K562 (cell line): ENCODE measurements around the gene WWOX. TPM values are rescaled to one million over a fixed set of nuclear protein-coding genes. Genes with fewer than 3 reads are reported as not detected.

Source experiments
- ATAC-seq: fragments of 200-7000 bp; cut with Tn5 transposase; 3 replicates; pipeline ENCODE4 v1.9.1; 2020; ENCODE audit warnings: moderate library complexity
- BruUV-seq: library from RNA; stranded (reverse); fragments of 400-500 nt; replicated peaks from 2 replicates; lab custom pipeline; 2021; lab: Mats Ljungman, UMichigan
- CTCF ChIA-PET: fragments of 300-600 bp; formaldehyde crosslinking; extraction: SDS; loops from one replicate; lab custom pipeline; 2021; ENCODE audit warnings: low intra/inter-chr PET ratio; lab: Yijun Ruan, JAX
- POLR2A ChIA-PET: fragments of 300-600, 350-650 bp; sonication (Branson Sonifier 250); formaldehyde crosslinking; extraction: SDS; loops from one replicate; lab custom pipeline; 2021; ENCODE audit warnings: antibody characterized with exemption, inconsistent platforms; lab: Yijun Ruan, JAX
- DNase-seq, 4 experiments: peaks; one replicate each; pipeline versions ENCODE4 v3.0.0 to v3.0.0-alpha.2; 2011 to 2018; ENCODE audit warnings: low spot score in 3 of 4, mixed read lengths in 3 of 4; ENCODE audit errors: extremely low read depth in 1 of 4
- FAIRE-seq: peaks from 2 replicates; lab custom pipeline; 2011; peaks lifted over from hg19 to GRCh38; lab: Jason Lieb, UNC
- H2AFZ ChIP-seq: 2 replicates; pipeline ENCODE4 v1.6.0; 2011; ENCODE audit warnings: low read depth, low read length, control low read depth, inconsistent platforms
- H3K27ac ChIP-seq: fragments of 200-600 bp; 3 replicates; pipeline ENCODE4 v1.8.0; 2011; ENCODE audit warnings: low read depth, mild to moderate bottlenecking, control low read depth, inconsistent platforms, low read length, moderate library complexity, mixed read lengths; ENCODE audit errors: extremely low read depth
- H3K27me3 ChIP-seq, 2 experiments: fragments of 300-600 bp in 1 of 2; 2 replicates in 1 of 2; 3 replicates in 1 of 2; pipeline versions ENCODE4 v1.6.0 to v1.8.0; 2011; ENCODE audit warnings: inconsistent platforms in 2 of 2, low read length in 2 of 2, mild to moderate bottlenecking in 1 of 2, mixed read lengths in 1 of 2, moderate library complexity in 1 of 2; ENCODE audit not compliant: control insufficient read depth in 2 of 2, insufficient read depth in 2 of 2
- H3K36me3 ChIP-seq: fragments of 300-600 bp; 3 replicates; pipeline ENCODE4 v1.8.0; 2011; ENCODE audit warnings: mild to moderate bottlenecking, low read length, inconsistent platforms; ENCODE audit not compliant: control insufficient read depth, insufficient read depth
- H3K4me1 ChIP-seq, 2 experiments: fragments of 200-600 bp in 1 of 2; replicated peaks in 1 of 2; 2 replicates in 1 of 2; 3 replicates in 1 of 2; pipeline versions ENCODE4 v1.5.1 to v1.8.0; 2011; ENCODE audit warnings: inconsistent platforms in 2 of 2, low read length in 2 of 2, mild to moderate bottlenecking in 1 of 2, mixed read lengths in 1 of 2, moderate library complexity in 1 of 2; ENCODE audit not compliant: control insufficient read depth in 2 of 2, insufficient read depth in 2 of 2
- H3K4me2 ChIP-seq: 2 replicates; pipeline ENCODE4 v1.6.1; 2011; ENCODE audit warnings: low read length, control low read depth, inconsistent platforms, mixed read lengths; ENCODE audit not compliant: insufficient read depth
- H3K4me3 ChIP-seq: fragments of 200-600 bp; sonication (generic), shearing (Covaris generic); 2 replicates; pipeline ENCODE4 v1.5.1; 2016; ENCODE audit warnings: control low read depth, inconsistent platforms
- H3K79me2 ChIP-seq: fragments of 200-600 bp; 3 replicates; pipeline ENCODE4 v1.8.0; 2011; ENCODE audit warnings: low read length, inconsistent platforms; ENCODE audit not compliant: control insufficient read depth, insufficient read depth
- H3K9ac ChIP-seq, 2 experiments: 2 replicates each; pipeline versions ENCODE4 v1.6.0 to v1.6.1; 2011; ENCODE audit warnings: low read depth in 2 of 2, low read length in 2 of 2, control low read depth in 1 of 2, inconsistent platforms in 1 of 2, mild to moderate bottlenecking in 1 of 2, mixed read lengths in 1 of 2; ENCODE audit not compliant: insufficient read depth in 1 of 2
- H3K9me1 ChIP-seq: one replicate; pipeline ENCODE4 v1.6.0; 2011; ENCODE audit warnings: inconsistent platforms, mild to moderate bottlenecking, low read length, moderate library complexity; ENCODE audit not compliant: control insufficient read depth, insufficient read depth
- H3K9me3 ChIP-seq: replicated peaks from 2 replicates; pipeline ENCODE4 v1.5.1; 2011; ENCODE audit warnings: low read depth, low read length, inconsistent platforms; ENCODE audit not compliant: control insufficient read depth, insufficient read depth
- H4K20me1 ChIP-seq: replicated peaks from 2 replicates; pipeline ENCODE4 v1.6.1; 2011; ENCODE audit warnings: low read length, inconsistent platforms, mixed read lengths; ENCODE audit not compliant: control insufficient read depth, insufficient read depth
- C11orf30 ChIP-seq: fragments of 450-650 bp; IDR thresholded peaks from 2 replicates; pipeline ENCODE4 v1.6.1; 2016; ENCODE audit warnings: low read depth, mild to moderate bottlenecking
- CXXC5 ChIP-seq: fragments of 250-450 bp; sonication (Bioruptor Pico); IDR thresholded peaks from 2 replicates; pipeline ENCODE4 v1.8.0; 2022; ENCODE audit warnings: inconsistent platforms, mild to moderate bottlenecking, moderate library complexity
- EP400 ChIP-seq: fragments of 450-650 bp; IDR thresholded peaks from 2 replicates; pipeline ENCODE4 v1.6.1; 2017; ENCODE audit warnings: antibody characterized with exemption, mild to moderate bottlenecking, moderate library complexity
- FOXP1 ChIP-seq: sonication (generic); formaldehyde crosslinking; IDR thresholded peaks from 2 replicates; pipeline ENCODE4 v1.8.0; 2022; ENCODE audit warnings: mild to moderate bottlenecking, missing genetic modification reagents
- FUS ChIP-seq: fragments of 200-400 bp; formaldehyde crosslinking; optimal IDR thresholded peaks from 2 replicates; pipeline ENCODE3; 2017; ENCODE audit warnings: low read depth, low read length
- HBP1 ChIP-seq: fragments of 450-650 bp; formaldehyde crosslinking; IDR thresholded peaks from 2 replicates; pipeline ENCODE4 v1.4.0; 2022; ENCODE audit warnings: missing genetic modification characterization
- HMG20B ChIP-seq: fragments of 250-450 bp; sonication (Bioruptor Pico); IDR thresholded peaks from 2 replicates; pipeline ENCODE4 v1.5.0; 2021; ENCODE audit warnings: mild to moderate bottlenecking
- ILK ChIP-seq: fragments of 450-650 bp; IDR thresholded peaks from 2 replicates; pipeline ENCODE4 v1.6.1; 2016; ENCODE audit warnings: missing genetic modification characterization, low read depth, mild to moderate bottlenecking, missing compliant biosample characterization, moderate library complexity, borderline replicate concordance
- MAFF ChIP-seq: IDR thresholded peaks from 2 replicates; pipeline ENCODE4 v1.6.1; 2012; ENCODE audit warnings: low read length, improper control_type of control experiment
- MAFG ChIP-seq: fragments of 450-650 bp; conservative IDR thresholded peaks from 2 replicates; pipeline ENCODE4 v1.6.1; 2016; ENCODE audit warnings: missing genetic modification characterization, missing compliant biosample characterization
- MAFK ChIP-seq: IDR thresholded peaks from 2 replicates; pipeline ENCODE4 v1.6.1; 2011; ENCODE audit warnings: low read length, improper control_type of control experiment
- PHF8 ChIP-seq: fragments of 200-600 bp; sonication (generic); IDR thresholded peaks from 2 replicates; pipeline ENCODE4 v1.6.1; 2012; ENCODE audit warnings: mixed run types, mild to moderate bottlenecking, inconsistent platforms, low read length, moderate library complexity, borderline replicate concordance
- PTRF ChIP-seq: fragments of 450-650 bp; IDR thresholded peaks from 2 replicates; pipeline ENCODE4 v1.6.1; 2016; ENCODE audit warnings: mild to moderate bottlenecking, missing genetic modification characterization, missing compliant biosample characterization
- PTTG1 ChIP-seq: fragments of 450-650 bp; IDR thresholded peaks from 2 replicates; pipeline ENCODE4 v1.6.1; 2016; ENCODE audit warnings: low read depth, mild to moderate bottlenecking, missing genetic modification characterization, missing compliant biosample characterization
- SAFB2 ChIP-seq: fragments of 200-400 bp; formaldehyde crosslinking; IDR thresholded peaks from 2 replicates; pipeline ENCODE4 v1.6.1; 2018; ENCODE audit warnings: borderline replicate concordance, low read length, low read depth, moderate library complexity; ENCODE audit not compliant: severe bottlenecking
- SMC3 ChIP-seq: conservative IDR thresholded peaks from 2 replicates; pipeline ENCODE4 v1.6.1; 2011; ENCODE audit warnings: low read depth, low read length, improper control_type of control experiment; ENCODE audit not compliant: insufficient read depth
- SOX6 ChIP-seq: fragments of 450-650 bp; IDR thresholded peaks from 2 replicates; pipeline ENCODE4 v1.6.1; 2014; ENCODE audit warnings: mild to moderate bottlenecking
- SRSF9 ChIP-seq: fragments of 200-400 bp; formaldehyde crosslinking; IDR thresholded peaks from 2 replicates; pipeline ENCODE4 v1.6.1; 2017; ENCODE audit warnings: low read depth, low read length, borderline replicate concordance
- TAF15 ChIP-seq: fragments of 200-400 bp; formaldehyde crosslinking; IDR thresholded peaks from 2 replicates; pipeline ENCODE4 v1.6.1; 2017; ENCODE audit warnings: mild to moderate bottlenecking, low read depth, low read length, moderate library complexity
- TAF9B ChIP-seq: fragments of 450-650 bp; IDR thresholded peaks from 2 replicates; pipeline ENCODE4 v1.6.1; 2018; ENCODE audit warnings: mild to moderate bottlenecking; ENCODE audit not compliant: partially characterized antibody
- ZNF134 ChIP-seq: fragments of 250-450 bp; sonication (Bioruptor Pico); conservative IDR thresholded peaks from 2 replicates; pipeline ENCODE4 v1.4.0; 2020
- ZNF224 ChIP-seq: sonication (generic); formaldehyde crosslinking; IDR thresholded peaks from 2 replicates; pipeline ENCODE4 v1.8.0; 2022; ENCODE audit warnings: mild to moderate bottlenecking, missing genetic modification reagents
- ZNF316 ChIP-seq: fragments of 450-650 bp; IDR thresholded peaks from 2 replicates; pipeline ENCODE4 v1.6.1; 2016
- WGBS: fragments of 100-300 bp; shearing (Covaris generic); methylation state at CpG from one replicate; pipeline ENCODE4 v1.1.6; 2016; ENCODE audit warnings: low coverage, mixed read lengths; ENCODE audit not compliant: insufficient coverage; ENCODE audit errors: missing lambda C conversion rate; 5-methylcytosine and 5-hydroxymethylcytosine counted together
- in situ Hi-C: fragments of 300-500 bp; cut with MboI; formaldehyde crosslinking; loops from 4 replicates; pipeline ENCODE4 v1.15.0; 2018; ENCODE audit warnings: inconsistent platforms, mixed read lengths
- intact Hi-C: fragments of 100-400 bp; cut with micrococcal nuclease; formaldehyde crosslinking; loops from 2 replicates; pipeline ENCODE4 v1.14.2; 2022
- polyA plus RNA-seq, 8 experiments: library from polyadenylated mRNA; depleted of rRNA in 4 of 8; stranded (reverse) in 5 of 8; unstranded in 3 of 8; fragments of >200 nt; fragmentation: Nextera tagmentation in 2 of 8; fragmentation: Illumina TruSeq in 1 of 8; extraction: Ambion mirVana in 2 of 8; extraction: Trizol in 1 of 8; gene quantifications; 2 replicates each; pipeline versions ENCODE4 v1.2.1 to v1.2.3, GENCODE V29; 2011 to 2014; ENCODE audit warnings: inconsistent platforms in 1 of 8, missing spikeins in 1 of 8
- total RNA-seq, 7 experiments: library from RNA; depleted of rRNA in 6 of 7; stranded (reverse); fragments of >200 nt in 6 of 7; fragmentation: Illumina TruSeq in 2 of 7; extraction: Trizol in 2 of 7; gene quantifications; 2 replicates each; pipeline versions ENCODE4 v1.2.1 to v1.2.3, GENCODE V29; 2011 to 2021; ENCODE audit warnings: low replicate concordance in 1 of 7

The WWOX gene
- total and polyA plus RNA-seq, 9 of the 15 experiments (the other 6 are each of a cell fraction or from before 2014, with no cell fraction given) = 1.6 to 22.7 (median 8.1) TPM

GRCh38 chr16:78931267-78931666 is 831.8 kb downstream of the WWOX start:
- H3K79me2 ChIP-seq = no peaks in the 10 kb centered on the region
- in situ Hi-C loops = no loop called here
- no TSS peak for BruUV-seq
- no peaks in the 10 kb centered on the region for H3K36me3 ChIP-seq
- no peak for FAIRE-seq
- no peak for DNase-seq
- ATAC-seq = no peak
- WGBS = 4% methylated on average over 2 of the region's 2 CpGs
- ChIA-PET CTCF (no interaction called here), POLR2A (no interaction called here)
- H3K27ac ChIP-seq = no peak overlapping the region
- TF ChIP-seq HMG20B (no peak), FOXP1 (CRISPR knock-in tag) (no peak), SMC3 (no peak), MAFK (peak; percentile 91), TAF9B (no peak), HBP1 (CRISPR knock-in tag) (no peak), MAFF (peak; percentile 89), ZNF134 (no peak), ZNF316 (peak; percentile 91), TAF15 (no peak), PTTG1 (no peak), FUS (no peak), PTRF (tag) (no peak), PHF8 (no peak), C11orf30 (peak; percentile 81), MAFG (tag) (peak; percentile 87), SRSF9 (no peak), SAFB2 (no peak), CXXC5 (CRISPR knock-in tag) (no peak), EP400 (no peak), SOX6 (no peak), ILK (no peak), ZNF224 (CRISPR knock-in tag) (no peak)
- no peaks in the 10 kb centered on the region for H3K9me1 ChIP-seq
- no peaks in the 10 kb centered on the region for H3K9me3 ChIP-seq
- no peak overlapping the region for H3K4me2 ChIP-seq
- H4K20me1 ChIP-seq = 0 out of 2 replicates have a peak, but pooled peaks cover 4% of the 10 kb centered on the region
- H3K9ac ChIP-seq = no peak overlapping the region
- H3K4me1 ChIP-seq = no peaks in the 10 kb centered on the region
- no peak overlapping the region for H2AFZ ChIP-seq
- H3K4me3 ChIP-seq = no peak overlapping the region
- intact Hi-C loops = no loop called here
- H3K27me3 ChIP-seq = peaks cover 2 to 16% of the 10 kb centered on the region in 2 experiments; a peak in 1 of 5 replicates
